COLO668 (cell line): ENCODE data around the gene ASIC2.

ENCODE experiments used
- DNase-seq: peaks from one replicate; lab custom pipeline; 2025; ENCODE audit not compliant: unreplicated experiment; lab: John Stamatoyannopoulos, UW

Gene ASIC2

GRCh38 chr17:33292981-33293867, at the start of gene ASIC2:
ASIC2 (minus strand) TSS chr17:33293295.
- DNase-seq: peak; percentile 73

- no peak for DNase-seq
These were observed 48.9 kb upstream of the ASIC2 start for GRCh38 chr17:33342025-33342424.

DNA sequence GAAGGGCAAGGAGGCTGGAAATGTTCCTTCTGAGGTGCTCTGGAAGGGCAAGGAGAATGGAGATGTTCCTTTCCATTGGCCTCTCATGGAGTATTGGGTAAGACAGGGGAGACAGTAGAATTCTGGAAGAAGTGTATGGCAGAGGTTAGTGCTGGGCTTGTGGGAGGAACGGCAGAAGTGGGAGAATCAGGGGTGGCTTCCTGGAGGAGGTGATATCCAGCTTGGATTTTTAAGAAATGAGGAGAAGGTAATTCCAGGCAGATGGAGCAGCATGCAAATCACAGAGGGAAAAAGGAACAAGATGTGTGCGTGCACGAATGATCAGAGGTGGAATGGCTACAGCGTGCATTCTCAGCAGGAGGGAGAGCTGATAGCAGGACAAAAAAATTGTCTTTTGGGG, 45.1 kb upstream of the ASIC2 start:
- no peak for DNase-seq

DNA sequence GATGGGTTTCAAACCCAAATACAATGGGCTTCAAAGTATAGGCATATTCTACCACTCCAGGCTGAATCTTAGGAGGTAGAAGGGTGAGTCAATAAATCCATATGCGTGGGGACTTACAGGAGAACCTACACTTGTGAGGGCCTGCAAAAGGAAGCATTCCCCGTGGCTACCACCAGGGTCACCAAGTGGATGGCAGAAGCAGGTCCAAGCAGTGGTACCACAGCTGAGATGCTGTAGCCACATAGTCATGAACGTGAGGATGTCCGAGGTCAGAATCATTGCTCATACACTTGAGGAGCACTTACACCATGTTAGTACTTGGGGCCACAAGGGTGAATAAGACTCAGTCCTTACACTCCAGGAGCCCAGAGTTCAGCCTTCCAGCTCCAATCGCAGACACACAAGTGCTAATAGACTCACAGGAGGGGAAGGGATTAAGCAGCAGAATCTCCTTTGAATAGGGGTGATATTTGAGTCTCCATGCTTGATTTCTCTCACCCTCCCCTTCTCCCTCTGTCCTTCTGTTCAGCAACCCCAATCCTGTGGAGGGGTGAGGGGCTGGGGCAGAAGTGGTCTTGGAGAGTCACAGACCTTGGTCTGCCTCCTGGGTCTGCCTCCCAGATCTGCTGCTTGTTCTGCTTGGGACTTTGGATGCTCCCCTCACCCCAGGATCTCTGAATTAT, 42.5 kb upstream of the ASIC2 start:
- no peak for DNase-seq

DNA sequence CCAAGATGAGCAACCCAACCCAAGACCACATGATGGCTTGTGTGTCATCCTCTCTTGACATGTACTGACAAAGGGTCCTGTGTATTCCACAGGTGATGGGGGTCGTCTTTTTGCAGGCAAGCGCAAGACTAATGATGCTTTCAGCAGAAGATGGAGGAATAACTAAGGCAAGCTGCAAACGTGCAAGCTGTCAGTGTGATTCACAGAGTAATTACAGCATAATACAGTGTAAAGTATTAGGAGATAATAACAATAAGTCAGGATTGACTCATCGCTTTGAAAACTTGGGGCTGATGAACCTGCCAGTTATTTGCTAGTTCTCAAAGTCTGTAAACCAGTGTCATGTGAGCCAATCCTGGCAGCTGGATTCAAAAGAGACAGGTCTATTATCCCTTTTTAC, 41.6 kb upstream of the ASIC2 start:
- DNase-seq: no peak

DNA sequence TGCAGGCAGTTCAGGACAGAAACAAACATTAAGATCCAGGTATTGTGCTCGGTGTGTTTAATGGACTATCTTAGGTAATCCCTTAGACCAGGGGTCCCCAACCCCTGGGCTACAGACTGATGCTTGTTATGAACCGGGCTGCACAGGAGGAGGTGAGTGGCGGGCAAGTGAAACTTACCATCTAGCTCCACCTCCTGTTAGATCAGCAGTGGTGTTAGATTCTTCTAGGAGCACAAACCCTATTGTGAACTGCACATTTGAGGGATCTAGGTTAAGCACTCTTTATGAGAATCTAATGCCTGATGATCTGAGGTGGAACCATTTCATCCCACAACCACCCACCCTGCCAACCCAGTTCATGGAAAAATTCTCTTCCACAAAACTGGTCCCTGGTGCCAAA, 37.8 kb upstream of the ASIC2 start:
- DNase-seq: no peak

GRCh38 chr17:33328129-33328528, 35.0 kb upstream of the ASIC2 start:
- no peak for DNase-seq

DNA sequence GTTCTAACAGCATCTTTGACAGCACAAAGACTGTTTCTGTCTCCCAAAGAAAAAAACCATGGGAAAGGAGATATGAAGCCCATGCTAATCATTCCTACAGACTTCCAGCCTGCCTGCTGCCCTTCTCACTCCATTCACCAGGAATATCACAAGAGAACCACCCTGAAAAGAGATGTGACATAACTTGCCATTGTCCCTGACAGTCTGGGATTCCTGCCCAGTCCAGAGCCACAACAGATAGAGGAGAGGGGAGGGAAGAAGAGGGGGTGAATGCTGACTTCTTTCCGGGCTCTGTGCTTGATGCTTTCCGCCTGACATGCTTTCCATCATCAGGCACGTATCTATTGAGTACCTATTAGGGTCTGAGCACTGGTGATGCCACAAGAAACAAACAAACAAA, 31.6 kb upstream of the ASIC2 start:
- no peak for DNase-seq

DNA sequence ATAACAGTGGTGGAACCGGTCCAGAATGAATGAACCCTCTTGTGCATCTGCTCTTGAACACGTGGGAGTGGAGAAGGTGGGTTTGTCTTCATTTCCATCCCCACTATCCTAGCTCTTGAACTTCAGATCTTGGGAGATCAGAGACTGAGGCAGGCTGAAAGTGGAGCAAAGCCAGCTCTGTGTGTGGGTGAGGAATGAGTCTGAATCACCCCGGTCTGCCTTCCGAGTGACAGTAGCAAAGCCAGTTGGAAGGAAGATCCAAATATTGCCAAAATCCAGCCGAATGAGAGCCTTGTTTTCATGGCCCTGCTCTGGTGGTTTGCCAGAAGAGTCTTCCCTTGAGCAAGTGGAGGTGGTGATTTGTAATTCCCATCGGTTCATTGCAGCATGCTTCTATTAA, 29.0 kb upstream of the ASIC2 start:
- no peak for DNase-seq

GRCh38 chr17:33318241-33318640, 25.1 kb upstream of the ASIC2 start:
- DNase-seq: no peak

DNA sequence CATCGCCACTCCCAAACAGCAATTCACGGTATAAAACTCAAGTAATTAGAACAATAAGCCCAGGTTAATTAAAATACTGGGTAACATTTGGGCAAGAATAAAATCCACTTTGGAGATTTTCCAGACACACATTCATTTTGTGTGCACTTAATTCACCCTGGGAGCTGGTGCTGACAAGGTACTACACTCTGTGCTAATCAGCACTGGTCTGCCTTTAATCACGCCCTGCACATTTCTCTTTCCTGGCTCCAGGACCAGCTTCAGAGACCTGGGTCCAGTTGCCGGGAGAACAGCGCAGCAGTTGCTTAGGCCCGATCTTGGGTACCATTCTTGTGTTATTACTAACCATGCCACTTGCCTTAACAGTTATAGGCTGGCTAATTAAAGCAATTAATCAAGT, 23.7 kb upstream of the ASIC2 start:
- DNase-seq: no peak

DNA sequence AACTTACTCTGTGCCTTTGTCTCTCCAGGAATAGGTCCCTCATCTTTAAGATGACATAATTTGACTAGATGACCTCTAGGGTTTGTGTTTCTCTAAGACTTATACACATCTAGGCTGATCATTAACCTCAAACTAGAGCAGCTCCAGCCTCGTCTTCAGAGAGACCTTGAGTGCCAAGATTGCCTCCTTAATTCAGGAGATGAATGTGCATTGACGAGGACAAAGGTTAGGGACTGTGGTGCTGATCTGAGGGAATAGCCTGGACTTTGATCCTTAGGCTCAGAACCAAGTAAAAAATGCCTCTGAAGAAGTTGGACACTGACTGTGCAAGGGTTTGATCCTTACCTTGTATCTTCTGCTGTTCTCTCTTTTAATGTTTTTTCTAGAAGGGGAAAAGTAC, 17.2 kb upstream of the ASIC2 start:
- DNase-seq: no peak

GRCh38 chr17:33303254-33303653, 10.2 kb upstream of the ASIC2 start:
- DNase-seq: no peak

DNA sequence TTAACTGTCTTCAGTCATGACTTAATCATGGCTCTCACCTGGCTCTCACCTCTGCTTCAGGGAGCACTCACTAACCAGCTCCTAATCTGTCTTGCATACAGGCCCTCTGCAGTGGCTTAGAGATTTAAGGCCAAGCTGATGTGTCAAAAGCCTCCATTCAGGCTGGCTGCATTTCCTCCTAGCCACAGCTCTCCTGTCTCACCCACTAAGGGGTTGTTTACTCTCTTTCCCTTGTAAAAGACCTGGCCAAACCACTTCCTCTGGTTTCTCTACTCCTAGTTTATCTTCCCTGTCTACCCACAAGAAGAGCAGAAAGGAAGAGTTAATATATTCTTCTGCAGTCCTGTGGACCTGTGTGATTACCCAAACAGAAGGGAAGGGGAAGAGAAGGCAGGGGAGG, 9.3 kb upstream of the ASIC2 start:
- DNase-seq: no peak

DNA sequence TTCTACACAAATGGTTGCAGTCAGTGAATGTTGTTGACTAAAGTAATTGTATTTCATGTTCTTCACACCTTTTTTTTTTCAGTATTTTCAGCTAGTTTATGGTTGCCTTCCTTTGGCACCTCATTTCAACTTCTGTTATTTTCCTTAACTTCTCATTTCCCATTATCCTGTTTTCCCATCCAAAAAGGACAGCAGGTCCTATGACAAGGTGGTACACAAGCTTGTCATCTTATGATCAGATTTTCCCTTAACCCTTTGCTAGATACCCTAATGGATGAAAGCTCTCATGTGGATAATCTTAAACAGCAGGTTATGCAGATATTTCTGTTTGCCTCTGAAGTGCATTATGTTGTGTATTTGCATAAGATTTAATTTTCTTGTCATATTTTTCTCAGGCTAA, 7.1 kb upstream of the ASIC2 start:
- DNase-seq: no peak

- no peak for DNase-seq
These were observed 6.0 kb upstream of the ASIC2 start for GRCh38 chr17:33299115-33299514.

DNA sequence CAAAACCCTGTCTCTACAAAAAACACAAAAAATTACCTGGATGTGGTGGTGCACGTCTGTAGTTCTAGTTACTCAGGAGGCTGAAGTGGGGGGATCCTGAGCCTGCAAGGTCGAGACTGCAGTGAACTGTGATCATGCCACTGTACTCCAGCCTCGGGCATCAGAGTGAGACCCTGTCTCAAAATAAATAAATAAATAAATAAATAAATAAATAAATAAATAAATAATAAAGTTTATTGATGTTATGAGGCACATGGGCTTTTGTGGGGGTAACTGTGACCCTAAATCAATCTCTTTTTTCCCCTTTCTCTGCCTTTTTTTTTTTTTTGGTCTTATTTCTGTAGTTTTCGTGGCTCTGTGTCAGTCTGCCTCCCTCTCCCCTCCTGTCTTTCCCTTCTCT, 4.5 kb upstream of the ASIC2 start:
- DNase-seq: no peak

DNA sequence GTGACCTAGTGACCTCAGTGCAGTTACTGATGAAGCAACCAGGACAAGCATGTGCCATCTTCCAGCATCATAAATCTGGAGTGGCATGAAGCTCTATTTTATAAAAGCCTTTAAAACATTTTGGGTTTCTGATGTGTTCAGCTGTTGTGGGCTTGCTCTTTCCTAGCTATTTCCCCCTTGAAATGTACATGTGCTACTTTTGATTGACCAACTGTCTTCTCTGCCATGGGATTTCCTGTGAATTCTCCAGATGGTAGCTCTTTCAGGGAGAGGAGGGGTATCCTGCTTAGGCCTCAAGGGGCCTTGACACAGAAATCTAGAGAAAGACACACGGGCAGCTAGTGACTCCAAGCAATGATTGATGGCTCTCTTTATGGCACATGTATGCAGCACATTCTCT, 1.9 kb upstream of the ASIC2 start:
- DNase-seq: no peak

- DNase-seq: peak; percentile 49
These were observed 704 bp downstream of the ASIC2 start for GRCh38 chr17:33292201-33292980.

GRCh38 chr17:33291248-33292200, 1.6 kb downstream of the ASIC2 start:
- peak; percentile 51 for DNase-seq

- no peak for DNase-seq
These were observed 2.8 kb downstream of the ASIC2 start for GRCh38 chr17:33290253-33290652.
